Stimulated activated CD8-positive, alpha-beta memory T cell treated with anti-CD3 and anti-CD28 coated beads, Interleukin-4, amount 100 ng/mL, for 48 hours (primary cell): ENCODE data around the gene GOLGA6L1.
"Not testable (repeated sequence)": the region's sequence is repeated elsewhere in the genome, so short reads cannot be mapped to it uniquely, and the experiment has no call there.

ENCODE experiments used
- DNase-seq: peaks from one replicate; pipeline ENCODE4 v3.0.0-alpha.2; 2020

The GOLGA6L1 gene, protein sequence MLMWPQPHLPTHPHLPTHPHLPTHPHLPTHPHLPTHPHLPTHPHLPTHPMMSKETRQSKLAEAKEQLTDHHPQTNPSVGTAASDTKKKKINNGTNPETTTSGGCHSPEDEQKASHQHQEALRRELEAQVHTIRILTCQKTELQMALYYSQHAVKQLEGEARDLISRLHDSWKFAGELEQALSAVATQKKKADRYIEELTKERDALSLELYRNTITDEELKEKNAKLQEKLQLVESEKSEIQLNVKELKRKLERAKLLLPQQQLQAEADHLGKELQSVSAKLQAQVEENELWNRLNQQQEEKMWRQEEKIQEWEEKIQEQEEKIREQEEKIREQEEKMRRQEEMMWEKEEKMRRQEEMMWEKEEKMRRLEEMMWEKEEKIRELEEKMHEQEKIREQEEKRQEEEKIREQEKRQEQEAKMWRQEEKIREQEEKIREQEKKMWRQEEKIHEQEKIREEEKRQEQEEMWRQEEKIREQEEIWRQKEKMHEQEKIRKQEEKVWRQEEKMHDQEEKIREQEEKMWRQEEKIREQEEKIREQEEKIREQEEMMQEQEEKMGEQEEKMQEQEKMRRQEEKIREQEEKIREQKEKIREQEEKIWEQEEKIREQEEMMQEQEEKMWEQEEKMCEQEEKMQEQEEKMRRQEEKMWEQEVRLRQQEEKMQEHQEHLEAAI

DNA sequence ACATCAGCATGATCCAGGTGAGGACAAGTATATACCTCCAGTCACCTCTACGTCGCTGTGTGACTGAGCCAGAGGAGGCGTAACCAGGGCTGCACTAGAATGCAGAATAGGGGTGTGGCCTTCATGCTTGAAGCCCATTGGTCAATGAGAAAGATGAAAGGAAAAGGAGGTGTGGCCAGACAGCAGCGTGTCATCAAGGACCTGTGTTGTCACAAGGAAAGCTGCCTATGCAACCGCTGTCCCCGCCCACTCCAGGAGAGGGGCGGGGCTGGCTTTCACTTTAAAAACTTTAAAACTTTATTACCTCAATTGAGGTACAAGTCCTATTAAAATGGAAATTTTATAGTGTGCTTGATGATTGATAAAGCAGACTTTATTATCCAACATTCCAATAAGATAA, at the start of gene GOLGA6L1:
TSS of gene GOLGA6L1 (minus strand) at position 101 of the 400 bp plus-strand sequence. CDS start at position 10, 91 bp downstream.
- DNase-seq = not testable (repeated sequence)

DNA sequence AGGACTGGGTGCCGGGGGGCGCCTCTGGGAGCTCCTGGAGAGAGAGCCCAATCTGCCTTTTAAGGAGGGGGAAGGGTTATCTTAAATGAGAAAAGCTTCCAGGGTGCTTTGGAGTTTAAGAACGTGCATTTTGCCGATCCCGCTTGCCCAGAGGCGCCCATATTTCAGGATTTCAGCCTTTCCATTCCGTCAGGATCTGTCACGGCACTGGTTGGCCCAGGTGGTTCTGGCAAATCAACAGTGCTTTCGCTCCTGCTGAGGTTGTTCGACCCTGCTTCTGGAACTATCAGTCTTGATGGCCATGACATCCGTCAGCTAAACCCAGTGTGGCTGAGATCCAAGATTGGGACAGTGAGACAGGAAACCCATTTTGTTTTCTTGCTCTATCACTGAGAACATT, 44.6 kb upstream of the GOLGA6L1 start:
- not testable (repeated sequence) for DNase-seq

DNA sequence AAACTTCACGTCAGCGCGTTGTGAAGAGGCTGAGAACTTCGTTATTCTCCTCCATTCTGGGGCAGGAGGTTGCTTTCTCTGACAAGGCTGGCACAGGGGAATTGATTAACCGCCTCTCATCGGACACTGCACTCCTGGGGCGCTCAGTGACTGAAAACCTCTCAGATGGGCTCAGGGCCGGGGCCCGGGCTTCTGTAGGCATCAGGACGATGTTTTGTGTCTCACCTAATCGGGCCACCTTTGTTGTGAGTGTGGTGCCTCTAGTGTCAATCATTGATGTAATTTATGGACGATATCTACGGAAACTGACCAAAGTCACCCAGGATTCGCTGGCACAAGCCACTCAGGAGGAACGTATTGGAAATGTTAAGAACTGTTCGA, 43.9 kb upstream of the GOLGA6L1 start:
- DNase-seq = not testable (repeated sequence)

DNA sequence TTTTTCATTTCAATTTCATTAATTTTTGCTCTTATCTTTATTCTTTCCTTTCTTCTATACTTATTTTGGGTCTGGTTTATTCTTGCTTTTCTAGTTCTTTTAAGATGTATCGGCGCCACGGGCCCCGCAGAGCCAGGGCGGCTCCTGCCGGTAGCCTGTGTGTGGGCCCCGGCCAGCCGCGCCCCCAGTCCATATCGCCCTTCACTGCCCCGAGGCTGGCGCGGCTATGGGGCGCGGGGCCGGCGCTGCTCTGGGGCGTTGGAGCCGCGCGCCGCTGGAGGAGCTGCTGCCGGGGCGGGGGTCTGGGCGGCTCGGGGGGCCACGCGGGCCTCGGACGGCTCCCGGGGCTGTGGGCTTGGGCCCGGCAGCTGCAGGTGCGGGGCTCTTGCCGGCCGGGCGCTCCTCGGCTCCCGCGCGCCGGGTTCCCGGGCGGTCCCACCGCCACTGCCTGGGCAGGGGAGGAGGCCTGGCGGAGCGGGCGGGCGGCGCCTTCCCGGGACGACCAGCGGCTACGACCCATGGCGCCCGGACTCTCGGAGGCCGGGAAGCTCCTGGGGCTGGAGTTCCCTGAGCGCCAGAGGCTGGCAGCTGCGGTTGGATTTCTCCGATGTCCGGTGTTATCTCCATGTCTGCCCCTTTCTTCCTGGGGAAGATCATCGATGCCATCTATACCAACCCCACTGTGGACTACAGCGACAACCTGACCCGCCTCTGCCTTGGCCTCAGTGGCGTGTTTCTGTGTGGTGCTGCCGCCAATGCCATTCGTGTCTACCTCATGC, 43.3 kb upstream of the GOLGA6L1 start:
- DNase-seq = not testable (repeated sequence)

DNA sequence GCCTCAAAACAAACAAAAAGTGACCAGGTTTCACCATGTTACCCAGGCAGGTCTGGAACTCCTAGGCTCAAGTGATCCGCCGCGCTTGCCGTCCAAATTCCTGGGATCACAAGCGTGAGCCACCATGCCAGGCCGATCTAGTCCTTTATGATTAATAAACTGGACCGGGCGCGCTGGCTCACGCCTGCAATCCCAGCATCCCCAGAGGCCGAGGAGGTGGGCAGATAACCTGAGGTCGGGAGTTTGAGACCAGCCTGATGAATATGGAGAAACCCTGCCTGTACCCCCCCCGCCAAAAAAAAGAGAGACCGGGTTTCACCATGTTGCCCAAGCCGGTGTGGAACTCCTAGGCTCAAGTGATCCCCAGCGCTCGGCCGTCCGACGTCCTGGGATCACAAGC, 40.1 kb upstream of the GOLGA6L1 start:
- DNase-seq = not testable (repeated sequence)

DNA sequence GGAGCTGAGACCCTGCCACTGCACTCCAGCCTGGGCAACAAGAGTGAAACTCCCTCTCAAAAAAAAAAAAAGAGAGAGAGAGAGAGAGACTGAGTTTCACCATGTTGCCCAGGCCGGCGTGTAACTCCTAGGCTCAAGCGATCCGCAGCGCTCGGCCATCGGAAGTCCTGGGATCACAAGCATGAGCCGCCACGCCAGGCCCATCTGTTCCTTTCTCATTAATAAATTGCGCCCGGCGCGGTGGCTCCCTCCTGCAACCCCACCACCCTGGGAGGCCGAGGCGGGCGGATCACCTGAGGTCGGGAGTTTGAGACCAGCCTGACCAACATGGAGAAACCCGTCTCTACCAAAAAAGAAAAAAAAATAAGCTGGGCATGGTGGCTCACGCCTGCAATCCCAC, 39.0 kb upstream of the GOLGA6L1 start:
- DNase-seq = not testable (repeated sequence)

DNA sequence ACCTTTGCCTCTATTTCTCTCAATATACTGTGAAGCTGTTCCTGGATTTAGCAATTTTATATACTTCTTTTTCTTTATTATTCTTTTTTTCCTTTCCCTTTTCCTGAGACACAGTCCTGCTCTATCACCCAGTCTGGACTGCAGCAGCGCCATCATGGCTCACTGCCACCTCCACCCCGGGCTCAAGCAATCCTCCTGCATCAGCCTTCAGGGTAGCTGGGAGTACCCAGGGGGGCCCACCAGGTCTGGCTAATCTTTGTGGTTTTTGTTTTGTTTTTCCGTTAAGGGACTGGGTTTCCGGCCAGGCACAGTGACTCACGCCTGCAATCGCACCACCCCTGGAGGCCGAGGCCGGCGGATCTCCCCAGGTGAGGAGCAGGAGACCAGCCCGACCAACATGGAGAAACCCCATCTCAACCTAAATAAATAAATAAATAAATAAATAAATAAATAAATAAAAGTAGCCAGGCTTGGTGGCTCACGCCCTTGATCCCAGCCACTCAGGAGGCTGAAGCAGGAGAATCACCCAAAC, 38.1 kb upstream of the GOLGA6L1 start:
- DNase-seq = not testable (repeated sequence)

DNA sequence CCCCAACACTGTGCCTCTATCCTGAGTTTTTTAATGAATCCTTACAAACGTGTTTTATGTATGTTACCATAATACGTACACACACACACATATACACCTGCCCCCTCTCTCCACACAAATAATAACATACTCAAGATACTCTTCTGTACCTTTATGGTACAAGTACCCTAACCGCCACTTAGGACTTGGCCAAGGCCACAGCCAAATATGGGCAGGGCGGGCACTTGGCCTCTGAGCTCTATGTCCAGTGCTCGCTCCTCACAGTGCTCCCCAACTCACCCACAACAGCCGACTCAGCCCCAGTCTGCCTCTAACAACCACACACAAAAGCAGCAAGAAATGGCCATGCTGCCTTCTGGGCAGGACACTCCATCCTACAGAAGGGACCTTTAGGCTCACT, 3.8 kb downstream of the GOLGA6L1 start:
- not testable (repeated sequence) for DNase-seq

DNA sequence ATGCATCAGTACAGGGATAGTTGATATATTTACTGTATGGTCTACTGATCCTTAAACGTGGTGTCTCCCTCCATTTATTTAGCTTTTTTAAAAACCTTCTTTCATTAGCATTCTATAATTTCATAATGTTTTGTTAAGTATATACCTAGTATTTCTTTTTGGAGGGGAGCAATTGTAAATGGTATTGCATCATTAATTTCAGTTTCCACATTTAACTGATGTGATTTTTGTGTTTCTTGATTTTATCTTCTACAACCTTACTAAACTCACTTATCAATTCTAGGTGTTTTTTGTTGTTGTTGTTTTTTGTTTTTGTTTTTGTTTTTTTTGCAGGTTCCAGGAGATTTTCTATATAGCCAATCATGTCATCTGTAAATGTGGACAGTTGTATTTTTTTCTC, 18.4 kb downstream of the GOLGA6L1 start:
- DNase-seq = no peak

DNA sequence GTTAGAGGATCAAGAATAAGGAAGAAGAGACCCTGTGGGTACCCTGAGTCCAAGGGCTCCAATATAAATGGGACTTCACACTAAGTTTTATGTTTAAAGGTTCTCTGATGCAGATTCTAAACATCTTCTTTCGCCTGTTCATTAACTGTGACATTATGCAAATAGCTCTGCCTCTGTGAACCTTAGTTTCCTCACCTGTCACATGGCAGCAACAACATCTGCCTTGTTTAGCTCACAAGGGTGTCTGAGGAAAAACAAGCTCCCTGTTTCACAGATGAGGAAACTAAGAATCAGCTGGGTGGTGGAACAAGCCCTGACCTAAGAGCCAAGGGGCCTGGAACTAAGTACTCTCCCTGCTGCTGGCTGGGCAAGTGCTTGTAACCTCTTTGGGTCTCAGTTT, 40.8 kb downstream of the GOLGA6L1 start:
- no peak for DNase-seq

DNA sequence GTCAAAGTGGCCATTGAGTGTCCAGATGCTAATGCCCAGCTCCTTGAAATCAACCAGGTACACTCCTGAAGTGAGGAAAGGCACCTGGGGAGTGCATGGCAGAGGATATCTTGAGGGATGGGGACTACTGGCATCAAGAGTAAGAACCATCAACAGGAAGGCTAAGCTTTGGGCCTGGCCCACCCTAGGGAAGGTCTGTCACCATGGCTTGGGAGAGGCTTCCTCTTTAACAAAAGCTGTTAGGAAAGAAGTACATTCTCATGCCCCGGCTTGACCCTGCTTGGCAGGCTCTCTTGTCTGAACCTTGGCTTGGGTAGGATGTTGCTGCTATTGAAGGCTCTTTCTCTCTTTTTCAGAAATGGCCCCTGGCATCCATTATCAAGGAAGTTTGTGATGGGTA, 53.5 kb downstream of the GOLGA6L1 start:
- DNase-seq = no peak

DNA sequence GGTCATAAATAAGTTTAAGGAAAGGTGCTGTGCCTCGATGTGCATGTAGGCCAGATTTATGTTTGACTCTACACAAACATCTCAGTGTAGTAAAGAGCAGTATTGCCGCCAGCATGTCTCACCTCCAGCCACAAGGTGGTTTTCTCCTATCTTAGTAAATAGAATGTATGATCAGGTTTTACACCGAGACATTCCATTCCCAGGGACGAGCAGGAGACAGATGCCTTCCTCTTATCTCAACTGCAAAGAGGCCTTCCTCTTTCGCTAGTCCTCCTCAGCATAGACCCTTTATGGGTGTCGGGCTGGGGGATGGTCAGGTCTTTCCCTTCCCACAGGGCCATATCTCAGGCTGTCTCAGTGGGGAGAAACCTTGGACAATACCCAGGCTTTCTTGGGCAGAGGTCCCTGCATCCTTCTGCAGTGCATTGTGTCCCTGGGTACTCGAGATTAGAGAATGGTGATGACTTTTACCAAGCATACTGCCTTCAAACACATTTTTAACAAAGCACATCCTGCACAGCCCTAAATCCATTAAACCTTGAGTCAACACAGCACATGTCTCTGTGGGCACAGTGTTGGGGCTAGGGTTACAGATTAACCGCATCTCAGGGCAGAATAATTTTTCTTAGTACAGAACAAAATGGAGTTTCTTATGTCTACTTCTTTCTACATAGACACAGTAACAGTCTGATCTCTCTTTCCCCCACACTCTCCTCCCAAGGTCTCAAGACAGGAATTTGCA, 54.5 kb downstream of the GOLGA6L1 start:
- DNase-seq = not testable (repeated sequence)

DNA sequence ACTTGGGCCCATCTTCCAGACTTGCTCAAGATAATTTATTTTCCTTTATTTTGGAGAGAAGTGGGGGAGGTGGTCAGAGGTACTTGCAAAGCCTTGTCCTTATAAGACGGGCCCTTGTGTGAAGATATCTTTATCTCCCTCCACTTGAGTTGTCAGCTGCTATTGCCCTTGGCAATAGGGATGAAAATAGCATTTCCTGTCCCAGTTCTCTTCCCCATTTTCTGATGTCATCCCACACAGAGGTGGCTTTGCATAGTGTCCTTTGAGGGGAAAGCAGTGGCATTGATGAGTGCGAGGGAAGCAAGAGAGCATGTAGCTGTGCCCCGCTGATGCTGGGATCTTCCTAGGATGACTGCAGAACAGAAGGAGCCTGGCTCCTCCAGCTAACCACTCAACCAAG, 55.4 kb downstream of the GOLGA6L1 start:
- no peak for DNase-seq

DNA sequence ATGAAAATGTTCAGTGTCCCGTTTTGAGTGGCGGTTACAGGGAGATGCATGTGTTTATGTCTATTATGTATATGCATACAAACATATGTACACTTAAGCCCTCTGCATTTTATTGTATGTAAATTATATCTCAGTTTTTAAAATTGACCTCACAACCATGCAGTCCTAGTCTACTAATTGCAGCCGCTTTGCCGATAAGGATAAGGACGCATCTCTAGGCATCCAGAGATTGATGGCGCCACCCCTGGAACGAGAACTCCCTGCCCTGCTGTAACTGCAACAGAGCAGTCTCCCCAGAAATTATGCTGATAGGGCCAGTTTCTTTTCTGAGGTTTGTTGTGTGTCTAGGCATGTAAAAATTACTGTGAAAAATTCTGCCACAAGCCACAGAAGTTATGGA, 56.9 kb downstream of the GOLGA6L1 start:
- no peak for DNase-seq
